ENCODE data around the gene USP15. TPM values are rescaled to one million over a fixed set of nuclear protein-coding genes. Genes with fewer than 3 reads are reported as not detected.

Gene USP15
- total RNA-seq (2021; fragmentation: NEBNext Ultra II Directional; extraction: Animal tissue kit (Norgen Biotek cat#: 25700)) (37.2 and 38.6 TPM in 2 replicates), polyA plus RNA-seq (2011; rRNA removed) (6.8 and 12.7 TPM in 2 replicates), polyA minus RNA-seq (2011; rRNA and poly(A)+ RNA removed) (31.2 and 45.5 TPM in 2 replicates)
- 14.1 TPM for polyA plus RNA-seq (2011; cell fraction: cytosol; rRNA removed)
- 11.5 TPM for polyA plus RNA-seq (2011; cell fraction: nucleus; rRNA removed)
- 15.6 to 27.7 TPM (median 19.5 TPM) in 4 replicates for polyA plus RNA-seq (2012, experiment 1 of 2)
- 3.0 TPM for polyA plus RNA-seq (2012, experiment 2 of 2)
- 27.8 TPM for polyA plus RNA-seq (2013, experiment 1 of 2)
- polyA plus RNA-seq (2013, experiment 2 of 2), result 31.3 TPM
- 14.5 TPM for polyA minus RNA-seq (2011; cell fraction: cytosol; rRNA and poly(A)+ RNA removed)
- 97.2 TPM for polyA minus RNA-seq (2011; cell fraction: nucleus; rRNA and poly(A)+ RNA removed)
- long read RNA-seq, experiment 1, full-length matches to known transcripts, result 3 of 18 reads
- long read RNA-seq, experiment 1, partial matches to known transcripts, result 11 of 18 reads
- long read RNA-seq, experiment 1, other reads (novel, unspliced or antisense), result 4 of 18 reads
- long read RNA-seq, experiment 2, full-length matches to known transcripts, result 15 of 22 reads
- long read RNA-seq, experiment 2, partial matches to known transcripts, result 5 of 22 reads
- long read RNA-seq, experiment 2, other reads (novel, unspliced or antisense), result 2 of 22 reads

GRCh38 chr12:62259993-62260732 lies at the start of gene USP15:
Gene USP15 (plus strand): TSS chr12:62260404. CDS start chr12:62260415, 11 bp downstream.
- Histone ChIP-seq H4K20me1 (replicated peaks in 1 of 2; ENCODE audit: control insufficient read depth in 1 of 2, insufficient read depth in 2 of 2, low read length in 2 of 2) (no peaks in the 10 kb centered on the region), H2AK5ac (ENCODE audit: low read depth, low read length) (no peak within 1 kb of the TSS), H3K23me2 (ENCODE audit: low read depth, low read length) (peaks cover 3% of the 10 kb centered on the region; the same call in 1 of the 2 replicates), H3K4me3 (ENCODE audit: extremely low read depth in 1 of 4, insufficient read depth in 2 of 4, low read depth in 3 of 4, low read length in 4 of 4) (peak within 1 kb of the TSS; percentile 69 to 93 (median 86)), H3K14ac (ENCODE audit: insufficient read length) (no peak within 1 kb of the TSS), H3K27ac (ENCODE audit: low read depth, low read length) (peak within 1 kb of the TSS; percentile 58), H3K27me3 (replicated peaks in 1 of 4; ENCODE audit: control insufficient read depth in 3 of 4, extremely low read depth in 1 of 4, insufficient read depth in 3 of 4, low read length in 3 of 4) (no peaks in the 10 kb centered on the region), H3K79me1 (ENCODE audit: low read depth, low read length) (no peaks in the 10 kb centered on the region), H3K9ac (replicated peaks in 1 of 4; ENCODE audit: extremely low read depth in 1 of 4, low read depth in 3 of 4, low read length in 3 of 4) (peak within 1 kb of the TSS; percentile 62 to 86 (median 73)), H3K4me2 (ENCODE audit: insufficient read depth in 1 of 2, low read depth in 2 of 2, low read length in 2 of 2) (peak within 1 kb of the TSS; percentile 85 to 90), H2AFZ (ENCODE audit: low read length) (peak within 1 kb of the TSS; percentile 97), H4K5ac (ENCODE audit: insufficient read length, low read depth, low read length) (peak within 1 kb of the TSS; percentile 82), H3K4me1 (replicated peaks in 1 of 4; ENCODE audit: control insufficient read depth in 3 of 4, insufficient read depth in 4 of 4, low read length in 3 of 4) (no peaks in the 10 kb centered on the region), H3K56ac (replicated peaks; ENCODE audit: insufficient read length, low read depth, low read length) (peak within 1 kb of the TSS; percentile 81), H2BK12ac (ENCODE audit: low read depth, low read length) (peak within 1 kb of the TSS; percentile 85; the same call in 1 of the 2 replicates), H2BK20ac (ENCODE audit: low read length) (no peak within 1 kb of the TSS), H3K4ac (replicated peaks; ENCODE audit: insufficient read length, low read depth, low read length) (peak within 1 kb of the TSS; percentile 65), H3K18ac (ENCODE audit: extremely low read depth, low read length) (peak within 1 kb of the TSS; percentile 86), H3K9me3 (ENCODE audit: insufficient read depth in 2 of 2, low read depth in 1 of 2, low read length in 1 of 2) (no peaks in the 10 kb centered on the region), H2BK15ac (ENCODE audit: low read length) (no peak within 1 kb of the TSS), H3K23ac (ENCODE audit: insufficient read length) (no peak within 1 kb of the TSS), H3K36me3 (ENCODE audit: control insufficient read depth in 2 of 4, insufficient read depth in 4 of 4, low read length in 3 of 4) (no peaks in the 10 kb centered on the region), H2BK120ac (replicated peaks; ENCODE audit: low read depth, low read length) (no peak within 1 kb of the TSS), H3K79me2 (ENCODE audit: control insufficient read depth in 1 of 2, insufficient read depth in 2 of 2, low read length in 2 of 2) (peaks cover 3 to 48% of the 10 kb centered on the region in 2 experiments), H4K91ac (replicated peaks; ENCODE audit: insufficient read length, low read length) (no peak within 1 kb of the TSS), H2BK5ac (ENCODE audit: low read depth, low read length) (peak within 1 kb of the TSS; percentile 87), H4K8ac (ENCODE audit: extremely low read depth, insufficient read depth, low read length) (peak within 1 kb of the TSS; percentile 81)
- 1% methylated on average over 59 of the region's 61 CpGs; no CpG with 5 or more reads in 1 of the 2 experiments for whole genome bisulfite sequencing, 2 experiments (ENCODE audit: extremely low coverage in 1 of 2, insufficient coverage in 1 of 2, insufficient read length in 1 of 2, insufficient replicate concordance in 2 of 2, low coverage in 1 of 2, low lambda C conversion rate in 2 of 2, missing lambda C conversion rate in 1 of 2)
- DNase-seq (ENCODE audit: low read depth in 1 of 2, low spot score in 2 of 2) (peak; percentile 88 to 98), FAIRE-seq (no peak)
- ChIA-PET CTCF (ENCODE audit: partially characterized antibody) (interaction anchor here (0.7 to 1.1 kb wide), 6 partner anchors 12 to 537 kb away, joined by 3 to 6 read pairs (median 4); no protein-coding TSS in a partner anchor), POLR2A (ENCODE audit: partially characterized antibody) (interaction anchor here (0.6 to 1.4 kb wide), 6 partner anchors 9 to 109 kb away, joined by 3 to 9 read pairs (median 4); no protein-coding TSS in a partner anchor)
- TF ChIP-seq SAP30 (IDR thresholded peaks at IDR 0.05; ENCODE audit: insufficient read depth, insufficient replicate concordance, low read length) (no peak), BACH1 (IDR thresholded peaks at IDR 0.05; ENCODE audit: low read length) (peak; percentile 41; the same call in 1 of the 2 replicates), YY1 (IDR thresholded peaks at IDR 0.05; ENCODE audit: low read depth, low read length) (peak; percentile 96), E2F6 (IDR thresholded peaks at IDR 0.05) (no peak), MAX (IDR thresholded peaks at IDR 0.05) (peak; percentile 47), RFX5 (IDR thresholded peaks at IDR 0.05; ENCODE audit: borderline replicate concordance, low read depth, low read length) (no peak), HDAC2 (IDR thresholded peaks at IDR 0.05; ENCODE audit: borderline replicate concordance in 1 of 2, low read depth in 2 of 2, low read length in 2 of 2) (peak in 1 of 2 experiments; percentile 44; a peak in 1 of 4 replicates)

Data from H1 (cell line).